ENCODE results near the gene PRIM1.

PRIM1 gene

GRCh38 chr12:56709759-56710376 lies 42.3 kb downstream of the PRIM1 start:
- TF ChIP-seq, protein P1, sequence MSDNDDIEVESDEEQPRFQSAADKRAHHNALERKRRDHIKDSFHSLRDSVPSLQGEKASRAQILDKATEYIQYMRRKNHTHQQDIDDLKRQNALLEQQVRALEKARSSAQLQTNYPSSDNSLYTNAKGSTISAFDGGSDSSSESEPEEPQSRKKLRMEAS (IDR thresholded peaks at IDR 0.05): no peak
- no peak for TF ChIP-seq CREB1 (IDR thresholded peaks at IDR 0.05; ENCODE audit: low read depth)
- TF ChIP-seq TEAD4 (IDR thresholded peaks at IDR 0.05): no peak
- TF ChIP-seq TCF12 (IDR thresholded peaks at IDR 0.05; ENCODE audit: low read depth): no peak
- TF ChIP-seq CEBPB (IDR thresholded peaks at IDR 0.05): no peak

- TF ChIP-seq, protein P2, sequence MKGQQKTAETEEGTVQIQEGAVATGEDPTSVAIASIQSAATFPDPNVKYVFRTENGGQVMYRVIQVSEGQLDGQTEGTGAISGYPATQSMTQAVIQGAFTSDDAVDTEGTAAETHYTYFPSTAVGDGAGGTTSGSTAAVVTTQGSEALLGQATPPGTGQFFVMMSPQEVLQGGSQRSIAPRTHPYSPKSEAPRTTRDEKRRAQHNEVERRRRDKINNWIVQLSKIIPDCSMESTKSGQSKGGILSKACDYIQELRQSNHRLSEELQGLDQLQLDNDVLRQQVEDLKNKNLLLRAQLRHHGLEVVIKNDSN (IDR thresholded peaks at IDR 0.05): no peak
- TF ChIP-seq REST (IDR thresholded peaks at IDR 0.05; ENCODE audit: low read depth) (no peak), EGR1 (IDR thresholded peaks at IDR 0.05) (no peak), EP300 (IDR thresholded peaks at IDR 0.05; ENCODE audit: borderline replicate concordance) (no peak), RAD21 (IDR thresholded peaks at IDR 0.05; ENCODE audit: low read depth) (no peak), NFIC (IDR thresholded peaks at IDR 0.05) (no peak), TAF1 (IDR thresholded peaks at IDR 0.05; ENCODE audit: low read depth) (no peak), YY1 (IDR thresholded peaks at IDR 0.05; ENCODE audit: low read depth) (no peak), ZBTB7A (IDR thresholded peaks at IDR 0.05; ENCODE audit: low read depth) (no peak), TCF12 (IDR thresholded peaks at IDR 0.05; ENCODE audit: low read depth) (no peak), TEAD4 (IDR thresholded peaks at IDR 0.05) (no peak), CREB1 (IDR thresholded peaks at IDR 0.05; ENCODE audit: low read depth) (no peak), CEBPB (IDR thresholded peaks at IDR 0.05) (no peak), FOXM1 (IDR thresholded peaks at IDR 0.05; ENCODE audit: borderline replicate concordance, low read depth) (no peak)
- TF ChIP-seq, protein P1 (IDR thresholded peaks at IDR 0.05): no peak
These were observed 53.0 kb downstream of the PRIM1 start for GRCh38 chr12:56699020-56699661.

GRCh38 chr12:56695327-56696101 lies 56.6 kb downstream of the PRIM1 start:
- no peak for TF ChIP-seq ZBTB7A (IDR thresholded peaks at IDR 0.05; ENCODE audit: low read depth)
- no peak for TF ChIP-seq REST (IDR thresholded peaks at IDR 0.05; ENCODE audit: low read depth)
- TF ChIP-seq RAD21 (IDR thresholded peaks at IDR 0.05; ENCODE audit: low read depth): no peak
- no peak for TF ChIP-seq YY1 (IDR thresholded peaks at IDR 0.05; ENCODE audit: low read depth)
- no peak for TF ChIP-seq FOXM1 (IDR thresholded peaks at IDR 0.05; ENCODE audit: borderline replicate concordance, low read depth)
- TF ChIP-seq CEBPB (IDR thresholded peaks at IDR 0.05): no peak
- no peak for TF ChIP-seq TEAD4 (IDR thresholded peaks at IDR 0.05)
- TF ChIP-seq, protein P2 (IDR thresholded peaks at IDR 0.05): no peak
- TF ChIP-seq EGR1 (IDR thresholded peaks at IDR 0.05): no peak
- TF ChIP-seq, protein P1 (IDR thresholded peaks at IDR 0.05): no peak
- TF ChIP-seq TCF12 (IDR thresholded peaks at IDR 0.05; ENCODE audit: low read depth): no peak
- no peak for TF ChIP-seq TAF1 (IDR thresholded peaks at IDR 0.05; ENCODE audit: low read depth)
- TF ChIP-seq CREB1 (IDR thresholded peaks at IDR 0.05; ENCODE audit: low read depth): no peak
- no peak for TF ChIP-seq EP300 (IDR thresholded peaks at IDR 0.05; ENCODE audit: borderline replicate concordance)
- no peak for TF ChIP-seq NFIC (IDR thresholded peaks at IDR 0.05)

- TF ChIP-seq, protein P2 (IDR thresholded peaks at IDR 0.05): no peak
- TF ChIP-seq FOXM1 (IDR thresholded peaks at IDR 0.05; ENCODE audit: borderline replicate concordance, low read depth) (no peak), EGR1 (IDR thresholded peaks at IDR 0.05) (no peak), TCF12 (IDR thresholded peaks at IDR 0.05; ENCODE audit: low read depth) (no peak), CREB1 (IDR thresholded peaks at IDR 0.05; ENCODE audit: low read depth) (no peak), ZBTB7A (IDR thresholded peaks at IDR 0.05; ENCODE audit: low read depth) (no peak), YY1 (IDR thresholded peaks at IDR 0.05; ENCODE audit: low read depth) (no peak), CEBPB (IDR thresholded peaks at IDR 0.05) (no peak), TEAD4 (IDR thresholded peaks at IDR 0.05) (no peak), TAF1 (IDR thresholded peaks at IDR 0.05; ENCODE audit: low read depth) (no peak), REST (IDR thresholded peaks at IDR 0.05; ENCODE audit: low read depth) (no peak), RAD21 (IDR thresholded peaks at IDR 0.05; ENCODE audit: low read depth) (no peak), NFIC (IDR thresholded peaks at IDR 0.05) (no peak), EP300 (IDR thresholded peaks at IDR 0.05; ENCODE audit: borderline replicate concordance) (no peak)
- TF ChIP-seq, protein P1 (IDR thresholded peaks at IDR 0.05): no peak
These were observed 58.0 kb downstream of the PRIM1 start for GRCh38 chr12:56694161-56694560.
